ENCODE results near the gene OSBPL1A.
"Not testable (repeated sequence)": the region's sequence is repeated elsewhere in the genome, so short reads cannot be mapped to it uniquely, and the experiment has no call there.

The OSBPL1A gene

GRCh38 chr18:24378598-24378997 is 19.0 kb downstream of the OSBPL1A start:
- Mint-ChIP-seq H3K9me3 (ENCODE audit: low read depth) (no peaks in the 10 kb centered on the region), H3K27ac (no peak overlapping the region), H3K36me3 (peaks cover 4% of the 10 kb centered on the region), H3K4me1 (ENCODE audit: low read depth) (no peaks in the 10 kb centered on the region), H3K4me3 (no peak overlapping the region), H3K27me3 (peaks cover 2% of the 10 kb centered on the region)

- not testable (repeated sequence) for H3K9me3 Mint-ChIP-seq (ENCODE audit: low read depth); H3K4me1 Mint-ChIP-seq (ENCODE audit: low read depth); H3K27ac Mint-ChIP-seq; H3K27me3 Mint-ChIP-seq; H3K4me3 Mint-ChIP-seq
- H3K36me3 Mint-ChIP-seq: peaks cover 11% of the 10 kb centered on the region
Observed at GRCh38 chr18:24376531-24376930, 21.1 kb downstream of the OSBPL1A start.

DNA sequence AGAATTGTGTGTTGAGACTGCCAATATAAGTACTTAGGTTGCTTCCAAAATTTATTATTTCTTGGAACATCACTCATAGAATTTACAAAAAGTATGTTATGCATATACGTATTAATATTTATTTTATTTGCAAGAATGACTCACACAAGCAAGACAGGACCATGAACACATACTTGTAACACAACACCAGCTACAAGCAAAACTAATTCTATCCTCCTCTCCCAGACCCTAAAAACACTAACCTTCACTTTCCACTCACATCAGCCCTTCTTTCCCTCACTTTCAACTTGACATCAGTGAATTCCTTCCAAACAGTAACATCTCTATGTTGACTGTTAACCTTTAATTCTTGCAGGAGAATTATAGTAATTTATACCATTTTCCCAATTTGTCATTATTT is 24.3 kb downstream of the OSBPL1A start:
- no peaks in the 10 kb centered on the region for H3K27me3 Mint-ChIP-seq
- peaks cover 20% of the 10 kb centered on the region for H3K4me1 Mint-ChIP-seq (ENCODE audit: low read depth)
- no peak overlapping the region for H3K4me3 Mint-ChIP-seq
- no peaks in the 10 kb centered on the region for H3K9me3 Mint-ChIP-seq (ENCODE audit: low read depth)
- H3K36me3 Mint-ChIP-seq: peaks cover 11% of the 10 kb centered on the region
- no peak overlapping the region for H3K27ac Mint-ChIP-seq

GRCh38 chr18:24372279-24372872 is 25.2 kb downstream of the OSBPL1A start:
- no peak overlapping the region for H3K27ac Mint-ChIP-seq
- peaks cover 11% of the 10 kb centered on the region for H3K36me3 Mint-ChIP-seq
- no peaks in the 10 kb centered on the region for H3K9me3 Mint-ChIP-seq (ENCODE audit: low read depth)
- no peaks in the 10 kb centered on the region for H3K27me3 Mint-ChIP-seq
- no peak overlapping the region for H3K4me3 Mint-ChIP-seq
- H3K4me1 Mint-ChIP-seq (ENCODE audit: low read depth): peaks cover 21% of the 10 kb centered on the region

DNA sequence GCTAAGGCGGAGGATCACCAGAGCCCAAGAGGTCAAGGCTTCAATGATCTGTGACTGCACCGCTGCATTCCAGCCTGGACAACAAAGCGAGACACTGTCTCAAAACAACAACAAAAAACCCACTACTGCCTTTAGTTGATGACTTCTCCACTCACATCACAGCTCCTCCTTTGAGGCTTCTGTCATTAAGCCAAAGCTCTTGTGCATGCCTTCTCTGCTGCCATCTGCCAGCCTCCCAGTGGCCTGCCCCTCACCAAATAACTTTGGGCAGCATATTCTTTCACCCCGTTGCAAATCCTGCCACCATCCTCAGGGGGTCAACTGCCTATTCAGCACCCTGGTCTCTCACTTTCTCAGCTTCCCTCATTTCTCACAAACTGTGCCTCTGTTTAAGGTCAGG is 27.5 kb downstream of the OSBPL1A start:
- no peaks in the 10 kb centered on the region for H3K27me3 Mint-ChIP-seq
- H3K9me3 Mint-ChIP-seq (ENCODE audit: low read depth): no peaks in the 10 kb centered on the region
- H3K36me3 Mint-ChIP-seq: peaks cover 9% of the 10 kb centered on the region
- no peak overlapping the region for H3K4me3 Mint-ChIP-seq
- H3K4me1 Mint-ChIP-seq (ENCODE audit: low read depth): peaks cover 21% of the 10 kb centered on the region
- H3K27ac Mint-ChIP-seq: no peak overlapping the region

GRCh38 chr18:24369426-24369825 is 28.2 kb downstream of the OSBPL1A start:
- Mint-ChIP-seq H3K36me3 (peaks cover 9% of the 10 kb centered on the region), H3K27me3 (no peaks in the 10 kb centered on the region), H3K9me3 (ENCODE audit: low read depth) (no peaks in the 10 kb centered on the region), H3K4me1 (ENCODE audit: low read depth) (peaks cover 21% of the 10 kb centered on the region), H3K4me3 (no peak overlapping the region), H3K27ac (peak overlapping the region; percentile 89)

GRCh38 chr18:24368749-24369148 is 28.9 kb downstream of the OSBPL1A start:
- Mint-ChIP-seq H3K9me3 (ENCODE audit: low read depth) (no peaks in the 10 kb centered on the region), H3K36me3 (peaks cover 9% of the 10 kb centered on the region), H3K27ac (peak overlapping the region; percentile 89), H3K27me3 (no peaks in the 10 kb centered on the region), H3K4me1 (ENCODE audit: low read depth) (peaks cover 21% of the 10 kb centered on the region), H3K4me3 (peak overlapping the region; percentile 43)

- Mint-ChIP-seq H3K4me3 (no peak overlapping the region), H3K27me3 (no peaks in the 10 kb centered on the region), H3K9me3 (ENCODE audit: low read depth) (no peaks in the 10 kb centered on the region), H3K4me1 (ENCODE audit: low read depth) (peaks cover 21% of the 10 kb centered on the region), H3K27ac (no peak overlapping the region), H3K36me3 (peaks cover 2% of the 10 kb centered on the region)
Observed at GRCh38 chr18:24366328-24366727, 31.3 kb downstream of the OSBPL1A start.

DNA sequence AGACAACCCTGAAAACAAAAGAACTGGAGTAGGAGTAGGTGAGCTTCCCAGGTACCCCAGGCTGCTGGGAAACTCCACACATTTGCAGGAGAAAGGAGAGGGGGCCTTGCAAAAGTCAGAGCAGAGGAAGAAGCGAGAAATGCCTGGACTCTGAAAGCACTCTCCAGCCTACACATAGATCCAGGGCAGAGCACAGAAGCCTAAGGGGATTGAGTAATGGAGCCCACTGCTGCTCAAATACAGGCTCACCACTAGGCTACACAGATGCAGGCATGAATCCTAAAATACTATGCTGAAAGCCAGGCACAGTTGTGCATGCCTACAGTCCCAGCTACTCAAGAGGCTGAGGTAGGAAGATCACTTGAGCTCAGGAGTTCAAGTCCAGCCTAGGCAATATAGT is 33.4 kb downstream of the OSBPL1A start:
- H3K36me3 Mint-ChIP-seq: peaks cover 2% of the 10 kb centered on the region
- H3K27me3 Mint-ChIP-seq: no peaks in the 10 kb centered on the region
- no peaks in the 10 kb centered on the region for H3K9me3 Mint-ChIP-seq (ENCODE audit: low read depth)
- H3K4me3 Mint-ChIP-seq: no peak overlapping the region
- H3K27ac Mint-ChIP-seq: no peak overlapping the region
- peaks cover 10% of the 10 kb centered on the region for H3K4me1 Mint-ChIP-seq (ENCODE audit: low read depth)

GRCh38 chr18:24362757-24363156 is 34.9 kb downstream of the OSBPL1A start:
- Mint-ChIP-seq H3K27me3 (no peaks in the 10 kb centered on the region), H3K4me3 (no peak overlapping the region), H3K9me3 (ENCODE audit: low read depth) (no peaks in the 10 kb centered on the region), H3K36me3 (peaks cover 2% of the 10 kb centered on the region), H3K27ac (no peak overlapping the region), H3K4me1 (ENCODE audit: low read depth) (no peaks in the 10 kb centered on the region)

DNA sequence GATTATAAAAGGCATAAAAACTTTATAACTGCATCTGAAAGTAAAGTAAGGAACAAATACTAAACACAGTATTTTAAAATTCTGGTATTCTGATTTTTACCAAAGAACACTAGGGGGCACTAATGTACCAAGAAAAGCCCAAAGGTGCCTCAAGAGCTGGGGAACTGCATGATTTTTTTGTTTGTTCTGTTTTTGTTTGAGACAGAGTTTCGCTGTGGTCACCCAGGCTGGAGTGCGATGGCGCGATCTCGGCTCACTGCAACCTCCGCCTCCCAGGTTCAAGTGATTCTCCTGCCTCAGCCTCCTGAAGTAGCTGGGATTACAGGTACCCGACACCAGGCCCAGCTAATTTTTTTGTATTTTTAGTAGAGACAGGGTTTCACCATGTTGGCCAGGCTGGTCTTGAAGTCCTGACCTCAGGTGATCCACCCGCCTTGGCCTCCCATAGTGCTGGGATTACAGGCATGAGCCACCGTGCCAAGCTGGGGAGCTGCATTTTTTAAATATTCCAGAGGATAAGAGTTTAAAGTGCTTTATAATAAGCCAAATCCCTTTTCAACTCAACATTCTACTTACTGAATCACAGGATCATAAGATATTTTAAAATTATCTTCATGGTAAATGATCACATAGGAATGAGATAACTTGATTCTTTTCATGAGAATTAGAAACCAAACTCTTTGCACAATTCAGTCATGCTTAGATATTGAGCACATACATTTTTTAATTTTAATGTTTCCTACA is 37.7 kb downstream of the OSBPL1A start:
- H3K4me3 Mint-ChIP-seq; H3K4me1 Mint-ChIP-seq (ENCODE audit: low read depth): not testable (repeated sequence)

GRCh38 chr18:24354278-24354677 is 43.3 kb downstream of the OSBPL1A start:
- Mint-ChIP-seq H3K4me1 (ENCODE audit: low read depth) (no peaks in the 10 kb centered on the region), H3K9me3 (ENCODE audit: low read depth) (no peaks in the 10 kb centered on the region), H3K4me3 (no peak overlapping the region), H3K36me3 (no peaks in the 10 kb centered on the region), H3K27me3 (peaks cover 2% of the 10 kb centered on the region), H3K27ac (no peak overlapping the region)

More for the DNA sequence above, 37.7 kb downstream of the OSBPL1A start:
- not testable (repeated sequence) for H3K36me3 Mint-ChIP-seq; H3K9me3 Mint-ChIP-seq (ENCODE audit: low read depth); H3K27ac Mint-ChIP-seq; H3K27me3 Mint-ChIP-seq

DNA sequence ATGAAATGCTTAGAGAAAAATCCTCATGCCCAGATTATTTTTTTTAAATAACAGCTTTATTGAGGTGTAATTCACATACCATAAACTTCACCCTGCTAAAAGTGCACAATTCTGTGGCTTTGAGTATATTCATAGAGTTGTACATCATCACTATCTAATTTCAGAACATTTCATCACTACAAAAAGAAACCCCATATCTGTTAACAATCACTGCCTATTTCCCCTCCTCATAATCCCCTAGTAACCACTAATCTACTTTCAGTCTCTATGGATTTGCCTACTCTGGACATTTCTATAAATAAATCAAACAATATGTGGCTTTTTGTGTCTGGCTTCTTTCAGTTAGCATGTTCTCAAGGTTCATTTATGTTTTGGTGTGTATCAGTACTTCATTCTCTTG is 51.4 kb downstream of the OSBPL1A start:
- H3K4me1 Mint-ChIP-seq (ENCODE audit: low read depth): no peaks in the 10 kb centered on the region
- no peak overlapping the region for H3K27ac Mint-ChIP-seq
- H3K27me3 Mint-ChIP-seq: no peaks in the 10 kb centered on the region
- no peaks in the 10 kb centered on the region for H3K36me3 Mint-ChIP-seq
- no peak overlapping the region for H3K4me3 Mint-ChIP-seq
- H3K9me3 Mint-ChIP-seq (ENCODE audit: low read depth): no peaks in the 10 kb centered on the region

- Mint-ChIP-seq H3K9me3 (ENCODE audit: low read depth) (no peaks in the 10 kb centered on the region), H3K36me3 (no peaks in the 10 kb centered on the region), H3K27ac (no peak overlapping the region), H3K4me3 (no peak overlapping the region), H3K27me3 (no peaks in the 10 kb centered on the region), H3K4me1 (ENCODE audit: low read depth) (no peaks in the 10 kb centered on the region)
Observed at GRCh38 chr18:24344509-24344908, 53.1 kb downstream of the OSBPL1A start.

GRCh38 chr18:24342347-24342746 is 55.3 kb downstream of the OSBPL1A start:
- H3K9me3 Mint-ChIP-seq (ENCODE audit: low read depth): no peaks in the 10 kb centered on the region
- no peaks in the 10 kb centered on the region for H3K4me1 Mint-ChIP-seq (ENCODE audit: low read depth)
- H3K27me3 Mint-ChIP-seq: no peaks in the 10 kb centered on the region
- no peak overlapping the region for H3K27ac Mint-ChIP-seq
- H3K36me3 Mint-ChIP-seq: no peaks in the 10 kb centered on the region
- no peak overlapping the region for H3K4me3 Mint-ChIP-seq

DNA sequence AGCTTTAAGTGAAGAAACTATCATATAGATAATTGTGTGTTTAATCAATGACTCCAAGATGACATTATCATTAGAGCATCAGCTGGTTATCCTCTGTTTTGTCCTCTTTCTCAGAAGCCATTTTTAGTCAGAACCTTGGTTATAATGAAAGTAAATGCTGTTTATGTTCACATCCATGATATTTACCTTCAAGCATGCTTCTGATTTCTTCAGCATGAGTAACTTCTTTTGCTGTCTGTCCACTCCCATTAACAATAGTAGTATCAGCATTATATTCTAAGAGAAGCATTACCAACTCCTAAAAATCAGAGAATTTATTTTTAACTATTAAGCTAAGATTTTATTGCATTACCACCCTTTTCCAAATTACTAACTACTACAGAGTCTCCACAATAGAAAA is 56.3 kb downstream of the OSBPL1A start:
- Mint-ChIP-seq H3K27me3 (no peaks in the 10 kb centered on the region), H3K36me3 (no peaks in the 10 kb centered on the region), H3K4me3 (no peak overlapping the region), H3K9me3 (ENCODE audit: low read depth) (no peaks in the 10 kb centered on the region), H3K4me1 (ENCODE audit: low read depth) (no peaks in the 10 kb centered on the region), H3K27ac (no peak overlapping the region)
